ENCODE measurements around the gene PYY.

DNA sequence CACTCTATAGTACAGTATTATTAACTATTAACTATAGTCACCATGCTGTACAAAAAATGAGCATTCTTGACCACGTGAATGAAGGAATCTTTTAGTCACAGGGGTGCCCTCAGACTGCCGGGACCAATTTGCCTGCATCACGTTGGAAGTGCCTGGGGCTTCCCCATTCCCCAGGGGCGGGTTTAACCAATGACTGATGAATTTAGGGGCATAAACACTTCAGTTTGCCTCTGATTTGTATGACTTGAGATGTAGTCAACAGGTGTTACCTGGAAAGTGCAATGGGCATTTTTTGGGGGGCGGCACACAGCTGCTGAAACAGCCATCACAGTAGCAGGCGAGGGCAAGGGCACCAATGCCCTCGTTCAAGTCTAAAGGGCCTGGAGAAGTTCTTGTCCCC, 8.7 kb upstream of the PYY start:
- TF ChIP-seq, protein P1, sequence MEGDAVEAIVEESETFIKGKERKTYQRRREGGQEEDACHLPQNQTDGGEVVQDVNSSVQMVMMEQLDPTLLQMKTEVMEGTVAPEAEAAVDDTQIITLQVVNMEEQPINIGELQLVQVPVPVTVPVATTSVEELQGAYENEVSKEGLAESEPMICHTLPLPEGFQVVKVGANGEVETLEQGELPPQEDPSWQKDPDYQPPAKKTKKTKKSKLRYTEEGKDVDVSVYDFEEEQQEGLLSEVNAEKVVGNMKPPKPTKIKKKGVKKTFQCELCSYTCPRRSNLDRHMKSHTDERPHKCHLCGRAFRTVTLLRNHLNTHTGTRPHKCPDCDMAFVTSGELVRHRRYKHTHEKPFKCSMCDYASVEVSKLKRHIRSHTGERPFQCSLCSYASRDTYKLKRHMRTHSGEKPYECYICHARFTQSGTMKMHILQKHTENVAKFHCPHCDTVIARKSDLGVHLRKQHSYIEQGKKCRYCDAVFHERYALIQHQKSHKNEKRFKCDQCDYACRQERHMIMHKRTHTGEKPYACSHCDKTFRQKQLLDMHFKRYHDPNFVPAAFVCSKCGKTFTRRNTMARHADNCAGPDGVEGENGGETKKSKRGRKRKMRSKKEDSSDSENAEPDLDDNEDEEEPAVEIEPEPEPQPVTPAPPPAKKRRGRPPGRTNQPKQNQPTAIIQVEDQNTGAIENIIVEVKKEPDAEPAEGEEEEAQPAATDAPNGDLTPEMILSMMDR (IDR thresholded peaks at IDR 0.05; ENCODE audit: poor library complexity, severe bottlenecking) = no peak
- TF ChIP-seq POLR2AphosphoS5 (IDR thresholded peaks at IDR 0.05) (no peak), SMC3 (conservative IDR thresholded peaks at IDR 0.05; ENCODE audit: poor library complexity) (no peak), EP300 (conservative IDR thresholded peaks at IDR 0.05; ENCODE audit: poor library complexity, severe bottlenecking) (no peak), RAD21 (conservative IDR thresholded peaks at IDR 0.05) (no peak), EZH2 (IDR thresholded peaks at IDR 0.05; ENCODE audit: borderline replicate concordance, insufficient read depth, low read length, poor library complexity, severe bottlenecking) (no peak), TAF1 (IDR thresholded peaks at IDR 0.05; ENCODE audit: low read depth) (no peak), MXI1 (conservative IDR thresholded peaks at IDR 0.05; ENCODE audit: poor library complexity, severe bottlenecking) (no peak)
- TF ChIP-seq, protein P2, sequence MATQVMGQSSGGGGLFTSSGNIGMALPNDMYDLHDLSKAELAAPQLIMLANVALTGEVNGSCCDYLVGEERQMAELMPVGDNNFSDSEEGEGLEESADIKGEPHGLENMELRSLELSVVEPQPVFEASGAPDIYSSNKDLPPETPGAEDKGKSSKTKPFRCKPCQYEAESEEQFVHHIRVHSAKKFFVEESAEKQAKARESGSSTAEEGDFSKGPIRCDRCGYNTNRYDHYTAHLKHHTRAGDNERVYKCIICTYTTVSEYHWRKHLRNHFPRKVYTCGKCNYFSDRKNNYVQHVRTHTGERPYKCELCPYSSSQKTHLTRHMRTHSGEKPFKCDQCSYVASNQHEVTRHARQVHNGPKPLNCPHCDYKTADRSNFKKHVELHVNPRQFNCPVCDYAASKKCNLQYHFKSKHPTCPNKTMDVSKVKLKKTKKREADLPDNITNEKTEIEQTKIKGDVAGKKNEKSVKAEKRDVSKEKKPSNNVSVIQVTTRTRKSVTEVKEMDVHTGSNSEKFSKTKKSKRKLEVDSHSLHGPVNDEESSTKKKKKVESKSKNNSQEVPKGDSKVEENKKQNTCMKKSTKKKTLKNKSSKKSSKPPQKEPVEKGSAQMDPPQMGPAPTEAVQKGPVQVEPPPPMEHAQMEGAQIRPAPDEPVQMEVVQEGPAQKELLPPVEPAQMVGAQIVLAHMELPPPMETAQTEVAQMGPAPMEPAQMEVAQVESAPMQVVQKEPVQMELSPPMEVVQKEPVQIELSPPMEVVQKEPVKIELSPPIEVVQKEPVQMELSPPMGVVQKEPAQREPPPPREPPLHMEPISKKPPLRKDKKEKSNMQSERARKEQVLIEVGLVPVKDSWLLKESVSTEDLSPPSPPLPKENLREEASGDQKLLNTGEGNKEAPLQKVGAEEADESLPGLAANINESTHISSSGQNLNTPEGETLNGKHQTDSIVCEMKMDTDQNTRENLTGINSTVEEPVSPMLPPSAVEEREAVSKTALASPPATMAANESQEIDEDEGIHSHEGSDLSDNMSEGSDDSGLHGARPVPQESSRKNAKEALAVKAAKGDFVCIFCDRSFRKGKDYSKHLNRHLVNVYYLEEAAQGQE (IDR thresholded peaks at IDR 0.05; ENCODE audit: borderline replicate concordance) = no peak

Data from neural cell (in vitro differentiated cells).